ENCODE results near the gene NAA10. TPM values are rescaled to one million over a fixed set of nuclear protein-coding genes. Genes with fewer than 3 reads are reported as not detected.

NAA10 gene
- total and polyA plus RNA-seq, 4 donors: 70.2 to 287 (median 84.5) TPM

- DNase-seq (peak; percentile 85 to 90), ATAC-seq (ENCODE audit: low FRiP score) (peak; percentile 77)
- Histone ChIP-seq H3K27me3 (ENCODE audit: control insufficient read depth in 1 of 2, insufficient read depth in 2 of 2, low read length in 1 of 2) (no peaks in the 10 kb centered on the region), H3K9me3 (ENCODE audit: control insufficient read depth, low read length) (no peaks in the 10 kb centered on the region), H3K4me1 (ENCODE audit: control insufficient read depth in 1 of 2, insufficient read depth in 2 of 2, low read length in 2 of 2) (no peaks in the 10 kb centered on the region), H3K27ac (ENCODE audit: low read depth in 1 of 2, low read length in 2 of 2) (no peak overlapping the region), H3K4me3 (ENCODE audit: low read length in 2 of 2) (no peak overlapping the region), H3K36me3 (ENCODE audit: control insufficient read depth in 1 of 2, insufficient read depth in 2 of 2, low read length in 1 of 2) (no peaks in the 10 kb centered on the region)
- WGBS, 2 donors: 41 to 62% methylated on average over 19 of the region's 19 CpGs
- intact Hi-C loops (cut with DNase I): loop anchor here in 1 of 2 donors (10.0 kb wide), 1 partner anchor 982 kb away; no protein-coding TSS in a partner anchor
These were observed 12.4 kb upstream of the NAA10 start for GRCh38 chrX:153947009-153947769.

- Histone ChIP-seq H3K27me3 (ENCODE audit: control insufficient read depth in 1 of 2, insufficient read depth in 2 of 2, low read length in 1 of 2) (no peaks in the 10 kb centered on the region), H3K4me3 (ENCODE audit: low read length in 2 of 2) (no peak overlapping the region), H3K9me3 (ENCODE audit: control insufficient read depth, low read length) (no peaks in the 10 kb centered on the region), H3K4me1 (ENCODE audit: control insufficient read depth in 1 of 2, insufficient read depth in 2 of 2, low read length in 2 of 2) (no peaks in the 10 kb centered on the region), H3K27ac (ENCODE audit: low read depth in 1 of 2, low read length in 2 of 2) (no peak overlapping the region), H3K36me3 (ENCODE audit: control insufficient read depth in 1 of 2, insufficient read depth in 2 of 2, low read length in 1 of 2) (no peaks in the 10 kb centered on the region)
- 79 to 87% methylated on average over 24 of the region's 24 CpGs for WGBS, 2 donors
- ATAC-seq (ENCODE audit: low FRiP score) (no peak), DNase-seq (no peak)
- intact Hi-C loops (cut with DNase I): loop anchor here in 1 of 2 donors (10.0 kb wide), 1 partner anchor 981 kb away; no protein-coding TSS in a partner anchor
These were observed 11.4 kb upstream of the NAA10 start for GRCh38 chrX:153945956-153946943.

GRCh38 chrX:153944800-153945150 is 9.9 kb upstream of the NAA10 start:
- no peak overlapping the region for H3K27ac ChIP-seq (ENCODE audit: low read depth in 1 of 2, low read length in 2 of 2)
- H3K4me1 ChIP-seq (ENCODE audit: control insufficient read depth in 1 of 2, insufficient read depth in 2 of 2, low read length in 2 of 2): no peaks in the 10 kb centered on the region
- no peaks in the 10 kb centered on the region for H3K27me3 ChIP-seq (ENCODE audit: control insufficient read depth in 1 of 2, insufficient read depth in 2 of 2, low read length in 1 of 2)
- H3K36me3 ChIP-seq (ENCODE audit: control insufficient read depth in 1 of 2, insufficient read depth in 2 of 2, low read length in 1 of 2): no peaks in the 10 kb centered on the region
- H3K4me3 ChIP-seq (ENCODE audit: low read length in 2 of 2): no peak overlapping the region
- 53 to 62% methylated on average over 6 of the region's 6 CpGs for WGBS, 2 donors
- H3K9me3 ChIP-seq (ENCODE audit: control insufficient read depth, low read length): no peaks in the 10 kb centered on the region
- DNase-seq (no peak), ATAC-seq (ENCODE audit: low FRiP score) (no peak)
- intact Hi-C loops (cut with DNase I): loop anchor here in 1 of 2 donors (10.0 kb wide), 1 partner anchor 980 kb away; no protein-coding TSS in a partner anchor

GRCh38 chrX:153944140-153944799 is 9.4 kb upstream of the NAA10 start, which contains the start of gene RENBP:
TSS of gene RENBP (minus strand) at chrX:153944643. CDS start at chrX:153944610, 33 bp downstream.
- ATAC-seq (ENCODE audit: low FRiP score): no peak
- Histone ChIP-seq H3K4me1 (ENCODE audit: control insufficient read depth in 1 of 2, insufficient read depth in 2 of 2, low read length in 2 of 2) (no peaks in the 10 kb centered on the region), H3K27ac (ENCODE audit: low read depth in 1 of 2, low read length in 2 of 2) (no peak within 1 kb of the TSS), H3K36me3 (ENCODE audit: control insufficient read depth in 1 of 2, insufficient read depth in 2 of 2, low read length in 1 of 2) (no peaks in the 10 kb centered on the region), H3K4me3 (ENCODE audit: low read length in 2 of 2) (no peak within 1 kb of the TSS), H3K9me3 (ENCODE audit: control insufficient read depth, low read length) (no peaks in the 10 kb centered on the region), H3K27me3 (ENCODE audit: control insufficient read depth in 1 of 2, insufficient read depth in 2 of 2, low read length in 1 of 2) (no peaks in the 10 kb centered on the region)
- intact Hi-C loops (cut with DNase I): loop anchor here in 1 of 2 donors (10.0 kb wide), 1 partner anchor 979 kb away; no protein-coding TSS in a partner anchor
- peak; percentile 79 to 83 for DNase-seq
- WGBS, 2 donors: 33 to 46% methylated on average over 30 to 31 of the region's 31 CpGs

- Histone ChIP-seq H3K27me3 (ENCODE audit: control insufficient read depth in 1 of 2, insufficient read depth in 2 of 2, low read length in 1 of 2) (no peaks in the 10 kb centered on the region), H3K36me3 (ENCODE audit: control insufficient read depth in 1 of 2, insufficient read depth in 2 of 2, low read length in 1 of 2) (no peaks in the 10 kb centered on the region), H3K27ac (ENCODE audit: low read depth in 1 of 2, low read length in 2 of 2) (no peak overlapping the region), H3K4me1 (ENCODE audit: control insufficient read depth in 1 of 2, insufficient read depth in 2 of 2, low read length in 2 of 2) (no peaks in the 10 kb centered on the region), H3K9me3 (ENCODE audit: control insufficient read depth, low read length) (no peaks in the 10 kb centered on the region), H3K4me3 (ENCODE audit: low read length in 2 of 2) (no peak overlapping the region)
- WGBS, 2 donors: 52 to 82% methylated on average over 20 to 23 of the region's 23 CpGs
- ATAC-seq (ENCODE audit: low FRiP score): no peak
- intact Hi-C loops (cut with DNase I): loop anchor here in 1 of 2 donors (10.0 kb wide), 1 partner anchor 977 kb away; no protein-coding TSS in a partner anchor
- no peak for DNase-seq
These were observed 6.8 kb upstream of the NAA10 start for GRCh38 chrX:153941336-153942252.

GRCh38 chrX:153939573-153939972 is 4.7 kb upstream of the NAA10 start:
- DNase-seq: no peak
- no peaks in the 10 kb centered on the region for H3K9me3 ChIP-seq (ENCODE audit: control insufficient read depth, low read length)
- no peaks in the 10 kb centered on the region for H3K4me1 ChIP-seq (ENCODE audit: control insufficient read depth in 1 of 2, insufficient read depth in 2 of 2, low read length in 2 of 2)
- ATAC-seq (ENCODE audit: low FRiP score): no peak
- no peak overlapping the region for H3K27ac ChIP-seq (ENCODE audit: low read depth in 1 of 2, low read length in 2 of 2)
- no peaks in the 10 kb centered on the region for H3K27me3 ChIP-seq (ENCODE audit: control insufficient read depth in 1 of 2, insufficient read depth in 2 of 2, low read length in 1 of 2)
- intact Hi-C loops (cut with DNase I): loop anchor here in 1 of 2 donors (5.0 kb wide), 1 partner anchor 177 kb away; the partner anchor contains the start of gene PLXNB3
- 58 to 73% methylated on average over 7 of the region's 7 CpGs for WGBS, 2 donors
- H3K4me3 ChIP-seq (ENCODE audit: low read length in 2 of 2): no peak overlapping the region
- H3K36me3 ChIP-seq (ENCODE audit: control insufficient read depth in 1 of 2, insufficient read depth in 2 of 2, low read length in 1 of 2): no peaks in the 10 kb centered on the region

- 81 to 84% methylated on average over 10 of the region's 10 CpGs for WGBS, 2 donors
- H3K36me3 ChIP-seq (ENCODE audit: control insufficient read depth in 1 of 2, insufficient read depth in 2 of 2, low read length in 1 of 2): no peaks in the 10 kb centered on the region
- H3K9me3 ChIP-seq (ENCODE audit: control insufficient read depth, low read length): no peaks in the 10 kb centered on the region
- H3K27ac ChIP-seq (ENCODE audit: low read depth in 1 of 2, low read length in 2 of 2): no peak overlapping the region
- DNase-seq (no peak), ATAC-seq (ENCODE audit: low FRiP score) (no peak)
- no peak overlapping the region for H3K4me3 ChIP-seq (ENCODE audit: low read length in 2 of 2)
- no peaks in the 10 kb centered on the region for H3K4me1 ChIP-seq (ENCODE audit: control insufficient read depth in 1 of 2, insufficient read depth in 2 of 2, low read length in 2 of 2)
- intact Hi-C loops (cut with DNase I): loop anchor here in 1 of 2 donors (5.0 kb wide), 1 partner anchor 176 kb away; the partner anchor contains the start of gene PLXNB3
- no peaks in the 10 kb centered on the region for H3K27me3 ChIP-seq (ENCODE audit: control insufficient read depth in 1 of 2, insufficient read depth in 2 of 2, low read length in 1 of 2)
These were observed 3.5 kb upstream of the NAA10 start for GRCh38 chrX:153938226-153938786.
